ENCODE measurements around the gene REXO2. TPM values are rescaled to one million over a fixed set of nuclear protein-coding genes. Genes with fewer than 3 reads are reported as not detected.

The REXO2 gene
- total and polyA plus RNA-seq, 2 of the 13 experiments (the other 11 are each of a cell fraction or from before 2014, with no cell fraction given), result 95.6 to 104 TPM

GRCh38 chr11:114439229-114440120, at the start of gene REXO2 (continued):
- no peak for TF ChIP-seq GPBP1L1 (CRISPR knock-in tag; IDR thresholded peaks at IDR 0.05)
- peak; percentile 51; the same call in 1 of the 2 replicates for TF ChIP-seq ZMAT3 (CRISPR knock-in tag; conservative IDR thresholded peaks at IDR 0.05)
- TF ChIP-seq E2F1 (CRISPR knock-in tag; IDR thresholded peaks at IDR 0.05), result no peak
- no peak for TF ChIP-seq ZSCAN29 (CRISPR knock-in tag; conservative IDR thresholded peaks at IDR 0.05)
- peak; percentile 77; the same call in 1 of the 2 replicates for TF ChIP-seq ZNF709 (CRISPR knock-in tag; IDR thresholded peaks at IDR 0.05)
- TF ChIP-seq GABPB1 (CRISPR knock-in tag; IDR thresholded peaks at IDR 0.05), result peak; percentile 82
- no peak for TF ChIP-seq DPF2 (CRISPR knock-in tag; IDR thresholded peaks at IDR 0.05; ENCODE audit: borderline replicate concordance, low read depth)
- TF ChIP-seq POLR2AphosphoS2 (IDR thresholded peaks at IDR 0.05; ENCODE audit: low read depth, low read length), result no peak
- TF ChIP-seq STAT6 (CRISPR knock-in tag; IDR thresholded peaks at IDR 0.05; ENCODE audit: borderline replicate concordance), result no peak
- TF ChIP-seq ZNF513 (CRISPR knock-in tag; conservative IDR thresholded peaks at IDR 0.05), result no peak
- no peak for TF ChIP-seq ZNF878 (CRISPR knock-in tag; IDR thresholded peaks at IDR 0.05)
- 0 out of 2 replicates have a peak, but pooled peaks have one; percentile 66 for TF ChIP-seq ZNF253 (CRISPR knock-in tag; IDR thresholded peaks at IDR 0.05; ENCODE audit: borderline replicate concordance)
- TF ChIP-seq ZBTB7B (CRISPR knock-in tag; IDR thresholded peaks at IDR 0.05), result no peak
- no peak for TF ChIP-seq SP1 (IDR thresholded peaks at IDR 0.05)
- TF ChIP-seq SP1 (CRISPR knock-in tag; IDR thresholded peaks at IDR 0.05), result peak; percentile 40; the same call in 1 of the 2 replicates
- no peak for TF ChIP-seq CSRNP2 (CRISPR knock-in tag; conservative IDR thresholded peaks at IDR 0.05; ENCODE audit: low read depth)
- TF ChIP-seq NR3C1 (CRISPR knock-in tag; IDR thresholded peaks at IDR 0.05), result no peak
- no peak for TF ChIP-seq ZNF207 (IDR thresholded peaks at IDR 0.05; ENCODE audit: borderline replicate concordance)
- TF ChIP-seq ZNF776 (CRISPR knock-in tag; IDR thresholded peaks at IDR 0.05), result peak; percentile 72; the same call in 1 of the 2 replicates
- no peak for TF ChIP-seq ZNF17 (CRISPR knock-in tag; IDR thresholded peaks at IDR 0.05)
- no peak for TF ChIP-seq MIER2 (CRISPR knock-in tag; IDR thresholded peaks at IDR 0.05)

Measured in HepG2 (cell line).